ENCODE results near the gene PROX2. TPM values are rescaled to one million over a fixed set of nuclear protein-coding genes. Genes with fewer than 3 reads are reported as not detected.

The PROX2 gene
- total RNA-seq, 2 donors from 2014 or later = 0.56 to 1.5 TPM

GRCh38 chr14:74860899-74861733, 14.8 kb downstream of the PROX2 start:
- no peaks in the 10 kb centered on the region for H3K9me3 Mint-ChIP-seq
- peaks cover 9% of the 10 kb centered on the region in 2 donors for H3K4me1 Mint-ChIP-seq (ENCODE audit: low read depth in 2 of 2)
- no peak overlapping the region for H3K4me3 Mint-ChIP-seq
- no peaks in the 10 kb centered on the region for H3K27me3 Mint-ChIP-seq
- H3K27ac Mint-ChIP-seq = no peak overlapping the region
- ATAC-seq (peak; percentile 76 to 83), DNase-seq (ENCODE audit: low spot score) (peak; percentile 90)
- H3K36me3 Mint-ChIP-seq = no peaks in the 10 kb centered on the region

DNA sequence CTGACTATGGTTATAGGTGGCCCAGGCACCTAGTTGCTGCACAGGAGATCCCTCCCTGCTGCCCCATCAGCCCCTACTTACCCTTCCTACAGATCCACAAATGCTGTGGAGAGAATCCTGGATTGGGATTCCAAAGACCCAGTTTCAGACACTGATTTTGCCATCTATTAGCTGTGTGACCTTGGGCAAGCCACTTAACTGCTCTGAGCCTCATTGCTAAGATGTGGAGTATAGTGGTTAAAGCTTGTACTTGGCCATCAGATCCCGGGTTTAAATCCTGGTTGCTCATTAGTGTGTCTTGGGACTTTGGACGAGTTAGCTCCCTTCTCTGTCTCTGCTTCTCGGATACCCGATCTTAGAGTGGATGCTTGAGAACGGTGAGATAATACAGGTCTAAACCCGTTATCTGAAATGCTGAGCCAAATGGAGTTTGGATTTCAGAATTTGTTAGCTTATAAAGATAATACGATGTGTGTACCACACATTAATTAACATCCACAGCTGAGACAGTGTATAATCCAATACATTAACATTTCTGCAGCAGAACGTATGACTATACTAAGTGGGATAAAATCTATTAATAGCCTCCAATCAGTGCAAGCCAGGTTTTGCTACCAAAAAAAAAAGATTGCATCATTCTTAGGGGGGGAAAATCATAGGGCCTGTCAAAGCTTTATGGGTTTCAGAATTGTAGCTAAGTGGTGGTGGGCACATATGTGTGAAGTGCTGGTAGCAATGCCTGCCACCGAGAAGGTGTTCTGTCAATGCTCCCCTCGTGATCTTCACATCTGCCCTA, 16.0 kb downstream of the PROX2 start:
- ATAC-seq = no peak
- Mint-ChIP-seq H3K36me3 (no peaks in the 10 kb centered on the region), H3K27ac (no peak overlapping the region), H3K9me3 (no peaks in the 10 kb centered on the region), H3K4me1 (ENCODE audit: low read depth in 2 of 2) (peaks cover 6 to 12% of the 10 kb centered on the region in 2 donors), H3K27me3 (no peaks in the 10 kb centered on the region), H3K4me3 (no peak overlapping the region)
- DNase-seq (ENCODE audit: low spot score) = no peak

- Mint-ChIP-seq H3K9me3 (no peaks in the 10 kb centered on the region), H3K27me3 (no peaks in the 10 kb centered on the region), H3K4me3 (no peak overlapping the region), H3K36me3 (no peaks in the 10 kb centered on the region), H3K4me1 (ENCODE audit: low read depth in 2 of 2) (peaks cover 6 to 12% of the 10 kb centered on the region in 2 donors), H3K27ac (peak overlapping the region in 1 of 2 donors; percentile 30)
- DNase-seq (ENCODE audit: low spot score) (no peak), ATAC-seq (no peak)
Observed at GRCh38 chr14:74858022-74858421, 17.9 kb downstream of the PROX2 start.

- H3K27ac Mint-ChIP-seq = no peak overlapping the region
- H3K36me3 Mint-ChIP-seq = no peaks in the 10 kb centered on the region
- H3K9me3 Mint-ChIP-seq = no peaks in the 10 kb centered on the region
- H3K4me3 Mint-ChIP-seq = no peak overlapping the region
- no peaks in the 10 kb centered on the region for H3K27me3 Mint-ChIP-seq
- peaks cover 6 to 12% of the 10 kb centered on the region in 2 donors for H3K4me1 Mint-ChIP-seq (ENCODE audit: low read depth in 2 of 2)
- DNase-seq (ENCODE audit: low spot score) = no peak
- ATAC-seq = peak in 1 of 2 donors; percentile 37
Observed at GRCh38 chr14:74856366-74856765, 19.6 kb downstream of the PROX2 start.

GRCh38 chr14:74855945-74856344, 20.0 kb downstream of the PROX2 start:
- peaks cover 6 to 12% of the 10 kb centered on the region in 2 donors for H3K4me1 Mint-ChIP-seq (ENCODE audit: low read depth in 2 of 2)
- DNase-seq (ENCODE audit: low spot score) = no peak
- H3K9me3 Mint-ChIP-seq = no peaks in the 10 kb centered on the region
- H3K36me3 Mint-ChIP-seq = no peaks in the 10 kb centered on the region
- no peaks in the 10 kb centered on the region for H3K27me3 Mint-ChIP-seq
- no peak overlapping the region for H3K4me3 Mint-ChIP-seq
- ATAC-seq = no peak
- H3K27ac Mint-ChIP-seq = no peak overlapping the region

DNA sequence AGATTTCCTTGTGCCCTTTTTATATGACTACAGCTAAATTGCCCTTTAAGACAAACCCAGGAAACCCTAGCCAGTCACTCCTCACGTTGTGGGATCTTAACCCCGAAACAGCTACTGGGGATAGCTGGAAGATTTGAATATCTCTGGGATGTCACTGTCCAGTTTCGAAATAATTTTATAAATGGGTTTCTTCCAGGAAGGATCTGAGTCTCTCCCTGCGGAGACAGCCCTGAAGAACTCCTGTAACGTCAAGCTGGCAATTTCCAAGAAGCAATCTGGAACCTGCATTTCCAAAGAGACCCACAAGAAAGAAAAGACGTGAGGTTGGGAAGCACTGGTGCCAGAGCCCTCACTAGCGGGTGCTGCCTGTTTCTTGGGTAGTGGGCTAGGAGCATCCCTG, 20.9 kb downstream of the PROX2 start:
- no peak overlapping the region for H3K4me3 Mint-ChIP-seq
- peaks cover 0 to 10% of the 10 kb centered on the region in 2 donors for H3K4me1 Mint-ChIP-seq (ENCODE audit: low read depth in 2 of 2)
- H3K9me3 Mint-ChIP-seq = no peaks in the 10 kb centered on the region
- H3K36me3 Mint-ChIP-seq = no peaks in the 10 kb centered on the region
- ATAC-seq = no peak
- DNase-seq (ENCODE audit: low spot score) = no peak
- no peaks in the 10 kb centered on the region for H3K27me3 Mint-ChIP-seq
- H3K27ac Mint-ChIP-seq = no peak overlapping the region

DNA sequence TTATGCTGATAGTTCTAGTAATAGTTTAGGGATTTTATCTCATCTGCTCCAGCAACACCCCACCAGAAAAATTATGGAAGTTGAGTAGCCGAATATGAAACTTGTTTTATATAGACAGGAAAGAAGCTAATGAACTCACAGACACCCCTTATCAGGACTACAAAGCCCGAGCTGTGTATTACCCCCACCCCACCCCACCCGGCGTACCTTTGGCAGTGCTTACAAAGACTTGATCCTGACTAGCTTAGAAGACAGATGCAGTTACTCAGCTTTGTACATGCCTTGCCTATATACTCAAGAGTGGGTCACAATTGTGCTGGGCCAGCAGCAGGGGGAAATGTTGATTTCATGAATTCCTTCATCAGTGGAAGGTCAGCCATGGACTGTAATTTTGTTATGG, 22.4 kb downstream of the PROX2 start:
- H3K27ac Mint-ChIP-seq = no peak overlapping the region
- H3K9me3 Mint-ChIP-seq = no peaks in the 10 kb centered on the region
- no peaks in the 10 kb centered on the region for H3K36me3 Mint-ChIP-seq
- no peak overlapping the region for H3K4me3 Mint-ChIP-seq
- DNase-seq (ENCODE audit: low spot score) (no peak), ATAC-seq (no peak)
- H3K27me3 Mint-ChIP-seq = no peaks in the 10 kb centered on the region
- H3K4me1 Mint-ChIP-seq (ENCODE audit: low read depth in 2 of 2) = peaks cover 4 to 17% of the 10 kb centered on the region in 2 donors

DNA sequence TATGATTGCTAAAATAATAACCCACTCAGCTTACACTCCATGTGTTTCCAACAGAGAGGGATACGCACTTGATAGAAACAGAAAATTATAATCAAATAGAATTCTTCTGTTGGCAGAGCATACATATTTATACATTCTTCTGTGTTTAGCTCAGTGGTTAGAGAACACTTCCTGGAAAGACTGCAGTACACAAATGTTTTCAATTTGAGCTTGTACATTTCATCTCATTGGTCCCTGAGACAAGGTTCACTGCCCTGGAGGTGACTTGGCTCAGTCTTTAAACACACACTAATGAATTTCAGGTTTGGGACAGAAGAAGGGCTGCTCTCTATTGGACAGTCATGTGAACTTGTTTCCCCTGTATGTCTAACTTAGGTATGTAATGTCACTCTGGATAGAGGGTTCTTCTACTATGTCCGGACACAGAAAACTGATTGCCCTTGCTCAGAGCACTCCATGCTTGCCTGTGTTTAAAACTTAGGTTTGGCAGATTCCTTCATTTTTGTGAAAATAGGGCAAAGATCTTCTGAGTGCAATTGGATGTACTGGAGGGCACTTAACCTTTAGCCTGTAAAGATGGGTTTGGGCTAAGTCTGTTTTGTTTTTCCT, 22.9 kb downstream of the PROX2 start:
- Mint-ChIP-seq H3K4me1 (ENCODE audit: low read depth in 2 of 2) (peaks cover 8 to 19% of the 10 kb centered on the region in 2 donors), H3K36me3 (no peaks in the 10 kb centered on the region), H3K4me3 (no peak overlapping the region), H3K9me3 (no peaks in the 10 kb centered on the region), H3K27me3 (no peaks in the 10 kb centered on the region), H3K27ac (no peak overlapping the region)
- no peak for DNase-seq (ENCODE audit: low spot score)
- ATAC-seq = no peak

DNA sequence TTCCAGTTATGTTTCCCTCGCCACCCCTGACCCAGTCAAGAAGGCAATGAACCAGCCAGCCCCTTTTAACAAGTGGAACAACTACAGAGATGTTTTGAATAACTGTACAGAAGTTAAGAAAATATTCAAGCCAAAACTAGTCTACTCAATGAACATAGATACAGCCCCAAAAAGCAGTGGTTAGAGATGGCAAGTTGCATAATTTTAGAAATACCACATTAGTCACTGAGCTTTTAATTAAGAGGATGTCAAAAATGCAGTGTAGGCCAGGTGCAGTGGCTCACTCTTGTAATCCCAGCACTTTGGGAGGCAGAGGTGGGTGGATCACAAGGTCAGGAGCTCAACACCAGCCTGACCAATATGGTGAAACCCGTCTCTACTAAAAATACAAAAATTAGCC, 27.2 kb downstream of the PROX2 start:
- Mint-ChIP-seq H3K4me3 (no peak overlapping the region), H3K9me3 (no peaks in the 10 kb centered on the region), H3K27me3 (no peaks in the 10 kb centered on the region), H3K36me3 (no peaks in the 10 kb centered on the region), H3K4me1 (ENCODE audit: low read depth in 2 of 2) (peaks cover 16 to 18% of the 10 kb centered on the region in 2 donors), H3K27ac (peak overlapping the region; percentile 74)
- peak; percentile 80 to 82 for ATAC-seq
- no peak for DNase-seq (ENCODE audit: low spot score)

DNA sequence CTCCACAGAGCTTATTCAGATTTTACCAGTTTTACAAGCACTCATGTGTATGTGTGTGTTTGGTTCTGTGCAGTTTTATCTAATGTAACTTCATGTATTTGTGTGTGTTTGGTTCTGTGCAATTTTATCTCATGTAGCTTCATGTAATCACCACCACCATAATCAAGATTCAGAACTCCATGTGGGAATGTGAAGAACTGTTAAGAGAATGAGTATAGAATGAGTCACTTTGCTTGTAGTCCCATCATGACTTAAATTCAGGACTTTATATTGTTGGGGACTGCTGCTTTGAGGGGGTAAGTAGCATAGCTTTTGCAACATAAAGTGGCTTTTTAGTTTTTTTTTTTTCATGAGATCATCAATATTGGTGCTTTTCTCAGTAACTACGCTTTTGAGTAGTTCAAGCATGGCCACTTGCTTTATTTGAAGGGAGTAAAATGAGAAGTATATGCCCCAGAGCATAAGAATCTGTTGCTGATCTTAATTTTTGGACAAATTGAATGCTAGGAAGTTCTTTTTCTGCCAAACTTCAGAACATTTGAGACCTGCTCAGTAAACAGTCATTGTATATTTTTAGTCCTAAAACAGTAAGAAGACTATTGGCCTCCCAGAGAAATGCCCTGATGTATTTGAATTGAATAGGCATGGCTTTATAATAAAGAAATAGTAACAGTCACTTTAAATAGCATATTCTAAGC, 28.8 kb downstream of the PROX2 start:
- Mint-ChIP-seq H3K27ac (peak overlapping the region in 1 of 2 donors; percentile 12), H3K4me3 (no peak overlapping the region), H3K36me3 (no peaks in the 10 kb centered on the region), H3K9me3 (no peaks in the 10 kb centered on the region), H3K27me3 (no peaks in the 10 kb centered on the region), H3K4me1 (ENCODE audit: low read depth in 2 of 2) (peaks cover 24 to 26% of the 10 kb centered on the region in 2 donors)
- ATAC-seq = no peak
- no peak for DNase-seq (ENCODE audit: low spot score)

DNA sequence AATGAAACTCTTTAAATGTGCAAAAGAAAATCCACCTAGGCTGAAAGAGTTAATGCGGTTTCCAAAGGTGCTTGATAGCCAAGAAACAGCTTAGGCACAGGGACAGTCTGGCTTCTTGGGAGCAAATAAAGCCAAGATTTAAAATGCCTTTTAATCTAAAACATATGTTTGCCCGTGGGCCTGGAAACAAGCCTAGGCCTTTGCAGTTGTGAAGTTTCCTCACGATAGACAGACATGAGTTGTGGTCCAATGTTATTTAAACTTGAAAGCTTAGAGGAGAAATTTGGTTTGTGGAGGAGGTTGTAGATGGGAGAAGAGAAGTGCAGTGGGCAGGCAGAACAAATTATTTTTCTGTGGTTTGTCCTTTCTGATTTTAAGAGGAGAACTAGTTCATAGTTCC, 29.8 kb downstream of the PROX2 start:
- Mint-ChIP-seq H3K27me3 (no peaks in the 10 kb centered on the region), H3K9me3 (no peaks in the 10 kb centered on the region), H3K36me3 (no peaks in the 10 kb centered on the region), H3K4me3 (no peak overlapping the region), H3K27ac (peak overlapping the region in 1 of 2 donors; percentile 12), H3K4me1 (ENCODE audit: low read depth in 2 of 2) (peaks cover 33 to 35% of the 10 kb centered on the region in 2 donors)
- ATAC-seq (no peak), DNase-seq (ENCODE audit: low spot score) (no peak)

GRCh38 chr14:74843653-74844052, 32.3 kb downstream of the PROX2 start:
- Mint-ChIP-seq H3K36me3 (peaks cover 5% of the 10 kb centered on the region), H3K4me1 (ENCODE audit: low read depth in 2 of 2) (peaks cover 42 to 52% of the 10 kb centered on the region in 2 donors), H3K27me3 (no peaks in the 10 kb centered on the region), H3K9me3 (no peaks in the 10 kb centered on the region), H3K4me3 (no peak overlapping the region), H3K27ac (peak overlapping the region; percentile 75 to 84)
- DNase-seq (ENCODE audit: low spot score) (no peak), ATAC-seq (no peak)

Data from natural killer cell treated with Interleukin-12 subunit alpha and Interleukin-12 subunit beta and Interleukin-15 and Interleukin-18, amount 100 ng/mL, for 72 hours (primary cell).